GM18499 (cell line): ENCODE results near the gene NGEF.
"Not testable (repeated sequence)": the region's sequence is repeated elsewhere in the genome, so short reads cannot be mapped to it uniquely, and the experiment has no call there.

Experiments used
- ATAC-seq: cut with Tn5 transposase; IDR thresholded peaks from one replicate; pipeline ENCODE4 v1.9.1; 2021; ENCODE audit warnings: moderate number of reproducible peaks; ENCODE audit not compliant: insufficient read depth, unreplicated experiment

Gene NGEF

GRCh38 chr2:233023007-233023760, 10.1 kb upstream of the NGEF start:
- ATAC-seq: no peak

GRCh38 chr2:233022561-233022960, 9.5 kb upstream of the NGEF start:
- ATAC-seq: no peak

GRCh38 chr2:233021771-233022170, 8.7 kb upstream of the NGEF start:
- ATAC-seq: no peak

- ATAC-seq: no peak
These were observed 7.4 kb upstream of the NGEF start for GRCh38 chr2:233020454-233020853.

- not testable (repeated sequence) for ATAC-seq
These were observed 6.6 kb upstream of the NGEF start for GRCh38 chr2:233019610-233020009.

GRCh38 chr2:233017947-233018346, 4.9 kb upstream of the NGEF start:
- no peak for ATAC-seq

- no peak for ATAC-seq
These were observed 2.1 kb upstream of the NGEF start for GRCh38 chr2:233015019-233015645.

- ATAC-seq: no peak
These were observed 594 bp upstream of the NGEF start for GRCh38 chr2:233013650-233014049.

GRCh38 chr2:233012301-233012971, 620 bp downstream of the NGEF start:
- no peak for ATAC-seq

- ATAC-seq: no peak
These were observed 1.3 kb downstream of the NGEF start for GRCh38 chr2:233011702-233012131.

- no peak for ATAC-seq
These were observed 1.8 kb downstream of the NGEF start for GRCh38 chr2:233011268-233011650.

GRCh38 chr2:233010569-233011267, 2.3 kb downstream of the NGEF start:
- no peak for ATAC-seq

GRCh38 chr2:233009661-233010060, 3.4 kb downstream of the NGEF start:
- ATAC-seq: no peak

GRCh38 chr2:233007739-233008138, 5.3 kb downstream of the NGEF start:
- no peak for ATAC-seq

GRCh38 chr2:233007270-233007669, 5.8 kb downstream of the NGEF start:
- ATAC-seq: no peak

- ATAC-seq: no peak
These were observed 6.4 kb downstream of the NGEF start for GRCh38 chr2:233006648-233007047.

- no peak for ATAC-seq
These were observed 8.0 kb downstream of the NGEF start for GRCh38 chr2:233005096-233005495.

- ATAC-seq: no peak
These were observed 9.1 kb downstream of the NGEF start for GRCh38 chr2:233003658-233004555.

- no peak for ATAC-seq
These were observed 10.0 kb downstream of the NGEF start for GRCh38 chr2:233002829-233003657.
